Right atrium auricular region (tissue), 2 donors: ENCODE measurements around the gene FIBIN. TPM values are rescaled to one million over a fixed set of nuclear protein-coding genes. Genes with fewer than 3 reads are reported as not detected.

Experiments used
- DNase-seq: peaks from one replicate; pipeline ENCODE4 v3.0.0-alpha.2; 2019; ENCODE audit warnings: low spot score
- H3K27ac ChIP-seq, 2 donors: fragments of 200-600 bp; sonication (generic); 1 replicate in 1 of 2; 2 replicates in 1 of 2; pipeline ENCODE4 v1.5.1; 2016 to 2019
- H3K27me3 ChIP-seq, 2 donors: fragments of 200-600 bp; sonication (generic); one replicate each; pipeline versions ENCODE4 v1.5.1 to v1.6.0; 2017 to 2019
- H3K36me3 ChIP-seq: fragments of 200-600 bp; sonication (generic); one replicate; pipeline ENCODE4 v1.5.1; 2016
- H3K4me1 ChIP-seq, 2 donors: fragments of 200-600 bp; sonication (generic); one replicate each; pipeline versions ENCODE4 v1.5.1 to v1.6.0; 2017 to 2019
- H3K4me3 ChIP-seq, 2 donors: fragments of 200-600 bp; sonication (generic); 1 replicate in 1 of 2; 2 replicates in 1 of 2; pipeline ENCODE4 v1.5.1; 2017 to 2019; ENCODE audit warnings: mild to moderate bottlenecking in 1 of 2, moderate library complexity in 1 of 2
- H3K9me3 ChIP-seq, 2 donors: fragments of 200-600 bp; sonication (generic); one replicate each; pipeline ENCODE4 v1.5.1; 2019
- total RNA-seq, 2 donors: library from RNA; depleted of rRNA; stranded (reverse); fragments of >200 nt; gene quantifications; one replicate each; pipeline ENCODE4 v1.1.0, GENCODE V29; 2016
- TF ChIP-seq, protein P1 (sequence below), 2 donors: fragments of 200-600 bp; sonication (generic); IDR thresholded peaks; one replicate each; pipeline ENCODE4 v1.5.1; 2019; ENCODE audit warnings: antibody characterized with exemption in 2 of 2

Gene FIBIN
- total RNA-seq, 2 donors from 2014 or later = 13.9 to 25.5 TPM

DNA sequence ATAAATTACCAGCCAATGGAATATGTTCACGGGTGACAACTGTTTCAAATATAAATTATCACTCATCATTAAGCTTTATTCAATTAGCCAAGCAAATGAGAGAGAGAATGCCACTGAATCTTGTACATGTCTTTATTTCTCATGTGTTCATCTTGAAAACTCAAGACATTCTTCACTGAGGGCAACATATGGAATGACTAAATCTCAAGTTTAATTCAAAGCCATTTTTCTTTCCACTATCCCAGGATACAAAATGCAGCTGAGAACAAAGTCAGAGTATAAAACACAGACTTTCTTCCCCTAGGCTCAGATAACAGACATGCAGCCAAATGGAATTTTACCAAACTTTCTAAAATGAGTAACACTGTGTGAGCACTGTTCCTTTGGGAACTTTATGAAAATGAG is 34.7 kb downstream of the FIBIN start:
- Histone ChIP-seq H3K27me3 (no peaks in the 10 kb centered on the region), H3K4me1 (peaks cover 0 to 6% of the 10 kb centered on the region in 2 donors), H3K27ac (no peak overlapping the region), H3K4me3 (no peak overlapping the region), H3K36me3 (no peaks in the 10 kb centered on the region), H3K9me3 (no peaks in the 10 kb centered on the region)
- TF ChIP-seq, protein P1, sequence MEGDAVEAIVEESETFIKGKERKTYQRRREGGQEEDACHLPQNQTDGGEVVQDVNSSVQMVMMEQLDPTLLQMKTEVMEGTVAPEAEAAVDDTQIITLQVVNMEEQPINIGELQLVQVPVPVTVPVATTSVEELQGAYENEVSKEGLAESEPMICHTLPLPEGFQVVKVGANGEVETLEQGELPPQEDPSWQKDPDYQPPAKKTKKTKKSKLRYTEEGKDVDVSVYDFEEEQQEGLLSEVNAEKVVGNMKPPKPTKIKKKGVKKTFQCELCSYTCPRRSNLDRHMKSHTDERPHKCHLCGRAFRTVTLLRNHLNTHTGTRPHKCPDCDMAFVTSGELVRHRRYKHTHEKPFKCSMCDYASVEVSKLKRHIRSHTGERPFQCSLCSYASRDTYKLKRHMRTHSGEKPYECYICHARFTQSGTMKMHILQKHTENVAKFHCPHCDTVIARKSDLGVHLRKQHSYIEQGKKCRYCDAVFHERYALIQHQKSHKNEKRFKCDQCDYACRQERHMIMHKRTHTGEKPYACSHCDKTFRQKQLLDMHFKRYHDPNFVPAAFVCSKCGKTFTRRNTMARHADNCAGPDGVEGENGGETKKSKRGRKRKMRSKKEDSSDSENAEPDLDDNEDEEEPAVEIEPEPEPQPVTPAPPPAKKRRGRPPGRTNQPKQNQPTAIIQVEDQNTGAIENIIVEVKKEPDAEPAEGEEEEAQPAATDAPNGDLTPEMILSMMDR (IDR thresholded peaks at IDR 0.05) = no peak
- DNase-seq = no peak

DNA sequence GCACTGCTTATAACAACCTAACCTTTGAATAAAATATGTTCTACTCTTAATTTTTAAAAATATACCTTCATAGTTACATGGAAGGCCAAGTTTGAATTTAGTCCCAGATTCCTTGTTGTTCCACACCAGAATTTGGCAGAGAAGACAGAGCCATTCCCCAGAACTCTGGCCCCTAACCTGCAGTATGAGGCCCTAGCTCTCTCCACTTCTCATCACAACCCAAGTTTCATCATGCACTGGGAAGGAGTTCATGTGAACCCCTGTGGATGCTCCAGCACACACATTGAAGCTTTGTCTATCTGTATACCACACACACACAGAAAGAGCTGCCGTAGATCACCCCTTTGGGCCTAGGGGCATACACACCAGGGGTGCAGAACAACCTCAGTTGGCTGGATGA is 36.1 kb downstream of the FIBIN start:
- no peak overlapping the region for H3K27ac ChIP-seq

DNA sequence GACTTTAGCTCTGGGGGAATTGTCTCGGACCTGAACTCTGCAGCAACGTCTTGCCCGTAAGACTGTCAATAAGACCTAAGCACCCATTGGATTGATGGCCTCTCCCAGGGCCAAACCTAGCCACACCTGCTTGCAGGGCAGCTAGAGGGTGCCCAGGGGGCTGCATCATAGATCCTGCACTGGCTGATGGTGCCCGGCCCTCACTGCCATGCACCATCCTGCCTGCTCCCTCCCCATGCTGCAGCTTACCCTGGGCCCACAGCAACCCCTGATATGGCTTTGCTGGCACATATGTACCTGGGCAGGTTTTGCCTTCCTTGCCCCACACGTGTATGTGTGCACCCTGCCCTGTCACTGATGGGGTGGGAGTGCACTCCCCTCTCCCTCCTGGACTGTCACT is 37.8 kb downstream of the FIBIN start:
- H3K9me3 ChIP-seq = peaks cover 0 to 21% of the 10 kb centered on the region in 2 donors
- no peak for DNase-seq
- TF ChIP-seq, protein P1 (IDR thresholded peaks at IDR 0.05) = no peak
- H3K36me3 ChIP-seq = no peaks in the 10 kb centered on the region
- H3K27ac ChIP-seq = no peak overlapping the region
- H3K4me1 ChIP-seq = peaks cover 0 to 6% of the 10 kb centered on the region in 2 donors
- no peak overlapping the region for H3K4me3 ChIP-seq
- H3K27me3 ChIP-seq = no peaks in the 10 kb centered on the region

More for the DNA sequence above, 36.1 kb downstream of the FIBIN start:
- no peak for DNase-seq
- Histone ChIP-seq H3K4me1 (peaks cover 0 to 6% of the 10 kb centered on the region in 2 donors), H3K9me3 (peaks cover 0 to 6% of the 10 kb centered on the region in 2 donors), H3K36me3 (no peaks in the 10 kb centered on the region), H3K4me3 (no peak overlapping the region), H3K27me3 (no peaks in the 10 kb centered on the region)
- TF ChIP-seq, protein P1 (IDR thresholded peaks at IDR 0.05) = no peak

DNA sequence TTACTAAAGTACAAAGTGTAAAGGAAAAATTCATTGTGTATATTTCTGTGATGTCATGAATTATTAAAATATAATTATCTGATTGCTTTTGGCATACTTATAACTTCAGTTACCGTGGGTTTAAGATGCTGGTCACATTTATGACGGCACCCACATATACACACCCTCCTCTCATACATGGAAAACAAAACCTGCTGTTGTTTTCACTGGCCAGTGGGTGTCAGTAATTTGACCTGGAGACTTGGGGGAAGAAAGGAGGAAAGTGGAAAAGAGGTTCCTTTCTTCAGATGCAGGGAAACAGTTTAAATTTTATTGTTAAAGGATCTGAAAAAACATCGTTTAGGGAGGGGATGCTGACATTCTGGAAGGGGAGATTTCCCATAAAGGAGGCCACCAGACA is 46.0 kb downstream of the FIBIN start:
- Histone ChIP-seq H3K9me3 (peaks cover 0 to 26% of the 10 kb centered on the region in 2 donors), H3K27ac (no peak overlapping the region), H3K4me3 (no peak overlapping the region), H3K4me1 (no peaks in the 10 kb centered on the region), H3K36me3 (no peaks in the 10 kb centered on the region), H3K27me3 (no peaks in the 10 kb centered on the region)
- no peak for DNase-seq
- TF ChIP-seq, protein P1 (IDR thresholded peaks at IDR 0.05) = no peak

DNA sequence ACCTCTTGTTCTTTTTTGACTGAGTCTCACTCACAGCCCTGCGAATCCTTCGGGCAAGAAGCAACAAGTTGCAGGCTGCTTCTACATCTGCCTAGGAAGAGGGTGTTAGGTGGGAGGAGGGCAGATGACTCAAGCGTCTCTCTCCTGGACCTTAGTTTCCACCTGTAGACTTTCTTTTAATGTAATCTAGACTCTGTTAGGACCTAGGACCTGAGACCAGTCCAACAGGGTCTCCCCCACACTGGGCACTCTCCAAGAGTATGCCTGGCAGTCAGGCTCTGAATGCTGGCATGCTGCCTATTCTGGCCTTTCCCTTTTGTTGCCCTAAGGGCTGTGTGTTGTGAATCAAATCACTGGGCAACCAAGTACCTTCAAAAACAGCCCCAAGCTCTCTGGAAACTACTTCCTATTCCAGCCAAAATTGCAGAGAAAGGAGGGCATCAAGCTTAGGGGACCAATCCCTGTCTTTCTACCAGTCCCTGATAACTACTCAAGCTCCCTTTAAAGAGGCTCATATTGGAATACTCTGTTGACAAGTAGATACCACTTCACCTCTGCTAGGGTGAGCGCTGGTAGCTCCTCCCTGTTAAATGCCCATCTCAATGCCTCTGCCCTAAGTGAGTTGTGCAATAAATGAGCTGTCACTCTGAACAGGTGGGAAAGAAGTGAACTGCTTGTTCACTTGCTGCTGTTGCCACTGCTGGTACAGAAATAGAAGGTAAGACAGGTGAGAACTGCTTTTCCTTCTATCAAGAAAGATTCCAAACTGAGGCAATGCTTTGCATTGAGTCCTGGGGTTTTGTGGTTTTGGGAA is 46.6 kb downstream of the FIBIN start, which contains the start of gene BBOX1:
Gene BBOX1 (plus strand): TSS at position 514 of the 814 bp plus-strand sequence. CDS start 14,616 bp downstream, outside the sequence.
- Histone ChIP-seq H3K4me3 (no peak within 1 kb of the TSS), H3K27ac (no peak within 1 kb of the TSS), H3K27me3 (no peaks in the 10 kb centered on the region), H3K36me3 (no peaks in the 10 kb centered on the region), H3K4me1 (no peaks in the 10 kb centered on the region), H3K9me3 (peaks cover 0 to 20% of the 10 kb centered on the region in 2 donors)
- no peak for DNase-seq
- TF ChIP-seq, protein P1 (IDR thresholded peaks at IDR 0.05) = no peak
